Stimulated activated CD8-positive, alpha-beta memory T cell treated with anti-CD3 and anti-CD28 coated beads, Interleukin-15, amount 100 ng/mL, for 1 hour (primary cell): ENCODE results near the gene TACSTD2.
A peak's percentile ranks its signal among the peaks of the same experiment; 100 is the strongest.
"Not testable (repeated sequence)": the region's sequence is repeated elsewhere in the genome, so short reads cannot be mapped to it uniquely, and the experiment has no call there.

Experiments used
- DNase-seq: peaks from one replicate; pipeline ENCODE4 v3.0.0-alpha.2; 2020; ENCODE audit warnings: low read depth

Gene TACSTD2

GRCh38 chr1:58563715-58564114, 13.3 kb downstream of the TACSTD2 start:
- DNase-seq: not testable (repeated sequence)

DNA sequence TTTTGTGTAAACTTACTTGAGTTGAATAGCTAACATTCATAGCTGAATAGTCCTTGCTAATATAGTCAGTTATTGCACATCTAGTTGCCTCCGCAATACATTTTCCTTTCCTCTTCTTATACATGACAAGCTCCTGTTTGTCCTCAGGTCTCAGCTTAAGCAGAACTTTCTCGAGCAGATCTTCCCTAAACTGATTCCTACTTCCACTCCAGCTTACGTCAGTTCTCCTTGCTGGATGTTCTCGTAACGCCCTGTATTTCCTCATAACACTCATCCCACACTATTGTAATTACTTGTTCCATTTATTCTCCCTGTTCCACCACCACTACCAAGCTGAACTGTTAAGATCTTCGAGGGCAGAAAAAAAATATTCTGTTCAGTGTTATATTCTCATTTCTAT, 15.4 kb downstream of the TACSTD2 start:
- DNase-seq: no peak

DNA sequence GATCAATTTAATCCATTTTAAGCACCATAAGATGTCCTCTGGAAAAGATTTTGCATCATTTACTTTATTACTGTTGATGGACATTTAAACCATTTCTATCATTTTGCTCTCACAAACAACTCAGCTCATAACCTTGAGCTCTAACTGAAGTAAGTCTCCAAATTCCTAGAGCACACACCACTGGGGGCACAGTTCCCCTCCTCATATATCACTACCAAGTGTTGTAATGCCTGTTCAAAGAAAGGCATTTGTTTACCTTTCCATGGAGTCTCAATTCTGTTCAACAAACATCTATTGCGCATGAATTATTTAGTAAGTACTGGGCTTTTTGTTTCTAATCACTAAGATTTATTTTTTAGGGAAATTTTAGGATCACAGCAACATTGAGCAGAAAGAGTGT, 21.7 kb downstream of the TACSTD2 start:
- DNase-seq: no peak

GRCh38 chr1:58551186-58552140, 25.6 kb downstream of the TACSTD2 start:
- DNase-seq: no peak

DNA sequence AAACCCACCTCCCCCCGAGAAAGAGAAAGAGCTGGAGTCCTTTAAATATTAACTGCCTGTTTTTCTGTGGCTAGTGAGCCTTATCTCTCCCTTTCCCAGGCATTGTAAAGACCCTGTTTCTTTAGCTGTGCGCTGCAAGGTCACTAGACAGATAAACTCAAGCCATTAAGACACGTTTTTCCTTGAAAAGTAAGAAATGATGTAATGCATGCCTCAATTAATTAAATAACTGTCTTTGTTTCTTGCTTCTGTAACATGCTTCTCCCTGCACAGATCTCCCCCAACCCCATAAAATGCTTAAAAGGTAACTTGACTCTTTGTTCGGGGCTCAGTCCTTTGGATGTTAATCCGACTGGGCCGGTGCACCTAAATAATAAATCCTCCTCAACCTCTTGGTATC, 27.8 kb downstream of the TACSTD2 start:
- DNase-seq: not testable (repeated sequence)

- DNase-seq: no peak
These were observed 28.7 kb downstream of the TACSTD2 start for GRCh38 chr1:58548371-58548770.

DNA sequence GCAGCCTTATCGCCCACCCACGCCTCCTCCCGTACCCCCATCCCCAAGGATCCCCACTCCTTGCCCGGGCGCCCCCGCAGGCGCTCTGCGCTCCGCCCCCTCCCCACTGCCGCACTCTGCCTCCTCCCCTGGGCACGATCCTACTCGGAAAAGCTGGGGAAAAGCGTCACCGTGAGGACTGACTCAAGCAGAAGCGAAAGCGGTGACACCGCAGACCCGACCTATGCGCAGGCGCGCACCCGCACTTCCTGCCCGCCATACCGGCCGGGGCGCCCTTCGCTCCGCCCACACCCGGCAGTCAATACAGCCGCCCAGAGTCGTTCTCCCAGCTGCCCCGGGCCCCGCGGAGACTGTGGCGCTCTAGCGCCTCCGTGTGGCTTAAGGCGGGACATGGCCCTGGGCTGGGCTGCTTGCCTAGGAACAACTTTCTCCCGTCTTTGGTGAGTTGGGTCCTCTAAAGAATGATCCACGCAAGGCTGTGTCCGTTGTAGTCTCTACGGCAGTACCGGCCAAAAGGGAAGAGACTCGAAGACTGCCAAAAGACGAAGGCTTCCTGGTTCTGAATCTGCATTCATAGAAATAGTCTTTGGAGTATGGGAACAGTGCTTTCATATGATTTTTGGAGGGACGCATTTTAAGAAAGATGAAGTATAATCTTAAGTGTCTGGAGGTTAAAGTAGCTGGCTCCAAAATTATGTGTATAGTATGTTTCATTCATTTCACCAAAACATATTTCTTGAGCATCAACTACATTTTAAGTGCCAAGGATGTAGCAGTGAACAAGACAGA, 30.3 kb downstream of the TACSTD2 start, which contains the start of gene OMA1:
Gene OMA1, minus strand, starts transcription at position 207 of the 789 bp plus-strand sequence. CDS start 7,432 bp downstream, outside the sequence.
- DNase-seq: peak; percentile 94

DNA sequence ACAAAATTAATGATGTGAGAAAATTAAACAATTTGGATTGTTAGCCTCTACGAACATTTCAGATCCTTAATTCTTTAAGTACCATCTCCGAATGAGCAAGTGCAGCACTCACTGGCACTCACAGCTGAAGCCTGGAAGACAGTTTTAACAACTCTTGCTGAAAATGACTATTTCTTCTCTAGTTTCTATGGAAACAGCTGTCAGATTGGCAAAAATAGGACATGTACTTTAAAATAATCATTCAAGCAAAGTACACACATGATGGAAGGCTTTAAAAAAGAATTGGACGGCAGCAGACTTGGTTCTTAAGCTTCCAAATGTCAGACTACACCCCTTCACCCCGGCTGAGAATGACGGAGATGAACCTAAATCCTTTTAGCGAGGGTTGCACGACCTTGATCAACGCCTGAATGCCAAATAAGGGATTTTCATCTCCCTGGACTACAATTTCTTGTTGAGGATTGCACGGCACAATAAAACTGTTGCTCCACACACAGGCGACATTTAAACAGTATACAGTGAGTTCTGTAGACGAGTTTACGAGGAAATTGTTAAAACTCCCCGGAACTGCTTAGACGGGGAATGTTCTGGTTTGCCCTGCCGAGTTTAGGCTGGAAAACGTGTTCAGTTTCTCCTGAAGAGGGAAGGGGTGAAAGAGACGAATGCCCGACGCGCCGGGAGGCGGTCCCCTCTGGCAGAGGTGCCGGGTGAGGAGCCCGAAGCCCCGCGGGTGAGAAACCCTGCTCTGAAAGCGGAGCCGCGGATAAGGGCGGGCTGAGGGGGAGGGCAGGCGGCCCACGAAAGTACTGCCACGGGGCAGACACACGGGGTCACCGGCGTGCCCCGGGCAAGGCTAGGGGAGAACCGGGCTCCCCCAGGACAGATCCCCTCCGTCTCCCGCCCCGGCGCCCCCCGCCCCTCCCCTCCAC, 31.2 kb downstream of the TACSTD2 start:
- DNase-seq: peak; percentile 55

DNA sequence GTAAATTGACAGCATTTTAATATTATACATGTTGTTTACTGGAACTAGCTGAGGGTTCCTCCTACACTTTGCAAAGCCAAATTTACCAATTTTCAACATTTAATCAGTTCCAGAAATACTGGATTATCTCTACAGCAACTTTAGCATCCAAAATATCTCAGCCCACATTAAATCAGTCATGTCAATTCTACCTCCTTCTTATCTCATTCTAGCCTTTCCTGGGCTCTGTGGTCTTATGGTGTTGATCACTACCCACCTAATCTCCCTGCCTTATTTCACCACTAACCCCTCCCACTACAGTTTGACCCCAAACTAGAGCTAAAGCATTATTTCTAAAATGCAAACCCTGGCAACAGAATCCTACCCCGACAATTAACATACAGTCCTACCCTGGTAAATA, 33.8 kb downstream of the TACSTD2 start:
- DNase-seq: no peak

- DNase-seq: no peak
These were observed 37.5 kb downstream of the TACSTD2 start for GRCh38 chr1:58539553-58539952.

GRCh38 chr1:58538821-58539220, 38.2 kb downstream of the TACSTD2 start:
- DNase-seq: no peak

- DNase-seq: not testable (repeated sequence)
These were observed 45.2 kb downstream of the TACSTD2 start for GRCh38 chr1:58531842-58532241.

- DNase-seq: no peak
These were observed 47.8 kb downstream of the TACSTD2 start for GRCh38 chr1:58529284-58529683.

- DNase-seq: no peak
These were observed 48.5 kb downstream of the TACSTD2 start for GRCh38 chr1:58528518-58528917.
